SK-MEL-5 (cell line): ENCODE results near the gene PLXND1. TPM values are rescaled to one million over a fixed set of nuclear protein-coding genes. Genes with fewer than 3 reads are reported as not detected.

Experiments used
- DNase-seq: peaks from one replicate; pipeline ENCODE4 v3.0.0-alpha.2; 2016; ENCODE audit warnings: low read depth, low spot score
- in situ Hi-C: cut with HindIII; loops from 2 replicates; pipeline ENCODE4 v1.10.0; 2016; ENCODE audit warnings: low sequenced_read_pairs, high pct_unique_total_duplicates, low pct_unique_long_range_greater_than_20kb
- total RNA-seq: library from RNA; depleted of rRNA; stranded (reverse); fragments of >200 nt; shearing (Covaris generic); gene quantifications from 2 replicates; pipeline ENCODE4 v1.2.3, GENCODE V29; 2014

PLXND1 gene
- total RNA-seq, 1 experiment from 2014 or later, result 17.6 TPM

DNA sequence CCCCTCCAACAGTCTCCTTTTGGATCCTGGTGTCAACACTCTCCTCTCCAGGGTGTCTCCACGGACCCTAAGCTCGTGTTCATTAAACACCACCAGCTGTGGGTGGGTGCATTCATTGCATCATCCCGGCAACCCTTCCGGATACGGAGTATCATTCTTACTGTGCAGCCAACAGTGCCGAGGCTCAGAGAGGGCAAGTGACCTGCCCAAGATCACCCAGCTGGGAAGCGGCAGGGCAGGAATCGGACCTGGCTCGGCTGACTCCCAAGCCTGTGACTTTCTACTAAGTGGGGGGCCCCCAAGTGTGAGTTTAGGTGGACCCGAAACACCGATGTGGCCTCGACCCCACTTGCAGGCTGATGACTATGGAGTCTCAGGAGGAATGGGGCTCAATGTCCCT lies 43.1 kb downstream of the PLXND1 start:
- in situ Hi-C loops, result no loop called here
- DNase-seq, result no peak

DNA sequence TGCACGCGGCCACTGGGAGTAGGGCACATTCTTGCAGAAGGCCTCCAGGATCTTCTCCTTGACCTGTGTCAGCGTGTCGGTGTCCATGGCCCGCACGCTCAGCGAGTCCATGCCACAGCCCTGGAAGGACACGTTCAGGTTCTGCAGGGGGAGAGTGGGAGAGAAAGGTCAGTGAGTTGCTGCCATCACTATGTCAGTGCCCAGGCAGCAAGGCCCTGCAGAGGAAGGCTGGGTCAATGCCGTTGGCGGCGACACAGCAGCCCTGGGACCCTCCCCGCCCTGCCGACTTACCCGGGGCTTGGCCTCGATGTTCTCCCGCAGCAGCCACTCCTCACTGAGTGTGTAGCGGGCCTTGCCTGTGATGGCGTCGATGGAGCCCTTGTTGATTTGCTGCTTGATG lies 43.7 kb downstream of the PLXND1 start:
- in situ Hi-C loops, result no loop called here
- DNase-seq, result no peak

DNA sequence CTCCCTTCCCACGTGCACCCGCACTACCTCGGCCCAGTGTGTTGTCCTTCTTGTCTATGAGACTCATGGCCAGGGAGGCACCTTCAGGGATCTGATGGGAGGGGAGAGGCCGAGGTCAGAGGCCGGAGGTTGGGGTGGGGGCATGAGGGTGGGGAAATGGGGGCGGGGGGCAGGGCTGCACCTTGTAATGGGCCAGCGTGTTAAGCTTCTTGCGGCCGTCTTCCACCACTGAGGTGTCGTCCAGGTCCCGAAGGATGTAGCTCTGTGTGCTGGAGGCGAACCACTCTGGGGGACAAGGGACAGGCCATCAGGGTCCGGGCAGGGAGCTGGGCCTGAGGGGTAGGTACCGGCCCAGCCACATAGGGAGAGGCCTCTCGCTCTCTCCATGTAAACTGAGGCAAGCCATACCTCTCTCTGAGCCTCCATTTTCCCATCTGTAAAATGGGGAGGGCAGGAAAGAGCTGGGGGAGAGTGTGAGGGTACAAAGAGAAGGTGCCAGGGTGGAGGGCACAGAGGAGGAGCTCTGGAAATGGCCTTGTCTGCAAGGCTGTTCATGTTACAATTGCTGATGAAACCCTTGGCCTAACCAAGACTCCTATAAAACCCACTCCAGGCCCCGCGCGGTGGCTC lies 44.7 kb downstream of the PLXND1 start:
- in situ Hi-C loops, result no loop called here
- no peak for DNase-seq

DNA sequence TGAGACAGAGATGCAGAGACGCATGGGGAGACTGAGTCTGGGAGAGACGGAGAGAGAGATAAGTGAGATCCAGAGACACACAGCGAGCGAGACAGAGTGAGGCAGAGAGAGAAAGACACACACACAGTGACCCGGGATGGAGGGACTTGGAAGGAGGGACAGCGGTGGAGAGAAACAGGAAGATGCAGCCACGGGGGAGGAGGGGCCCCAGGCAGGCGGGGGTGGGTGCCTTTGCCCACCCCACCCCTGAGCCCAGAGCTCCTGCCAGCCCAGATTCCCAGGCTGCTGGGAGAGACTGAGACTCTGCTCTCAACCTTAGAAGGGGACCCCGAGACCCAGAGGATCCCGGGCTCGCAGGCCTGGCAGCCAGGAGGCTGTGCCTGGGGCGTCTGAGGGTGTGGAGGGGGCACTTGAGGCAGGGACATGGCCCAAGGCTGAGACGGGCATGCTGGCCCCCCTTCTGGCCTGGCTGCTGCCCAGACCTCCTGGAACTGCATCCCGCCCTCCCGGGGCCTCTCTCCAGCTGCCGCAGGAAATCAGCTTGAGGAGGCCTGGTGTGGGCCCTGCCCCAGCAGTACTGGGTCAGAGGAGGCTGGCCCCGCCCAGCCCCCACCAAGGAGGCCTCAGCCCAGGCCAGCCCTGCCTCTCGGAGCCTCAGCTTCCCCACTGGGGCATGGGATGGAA lies 45.4 kb downstream of the PLXND1 start:
- in situ Hi-C loops, result no loop called here
- no peak for DNase-seq

DNA sequence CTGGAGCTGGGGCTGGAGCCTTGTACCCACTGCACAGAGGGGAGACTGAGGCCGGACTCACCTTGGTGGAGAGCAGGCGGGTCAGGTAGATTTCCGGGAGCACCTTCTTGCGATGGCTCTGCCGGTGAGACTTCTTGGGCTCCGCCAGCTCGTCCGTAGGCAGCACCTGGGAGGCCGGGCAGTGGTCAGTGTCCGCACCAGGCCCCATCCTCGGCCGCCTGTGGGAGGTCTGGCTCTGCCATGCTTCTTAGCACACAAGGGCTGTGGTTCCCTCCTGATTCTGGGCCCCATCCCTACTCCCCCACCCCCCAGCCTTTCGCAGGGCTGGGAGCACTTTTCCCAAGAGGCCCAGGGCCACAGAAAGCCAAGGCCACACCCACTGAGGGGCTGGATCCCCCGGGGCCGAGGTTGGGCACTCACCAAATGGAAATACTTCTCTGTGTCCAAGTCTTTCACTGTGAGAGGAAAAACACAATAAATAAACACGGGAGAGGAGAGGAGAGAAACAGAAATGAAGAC lies 46.1 kb downstream of the PLXND1 start:
- in situ Hi-C loops, result no loop called here
- no peak for DNase-seq

DNA sequence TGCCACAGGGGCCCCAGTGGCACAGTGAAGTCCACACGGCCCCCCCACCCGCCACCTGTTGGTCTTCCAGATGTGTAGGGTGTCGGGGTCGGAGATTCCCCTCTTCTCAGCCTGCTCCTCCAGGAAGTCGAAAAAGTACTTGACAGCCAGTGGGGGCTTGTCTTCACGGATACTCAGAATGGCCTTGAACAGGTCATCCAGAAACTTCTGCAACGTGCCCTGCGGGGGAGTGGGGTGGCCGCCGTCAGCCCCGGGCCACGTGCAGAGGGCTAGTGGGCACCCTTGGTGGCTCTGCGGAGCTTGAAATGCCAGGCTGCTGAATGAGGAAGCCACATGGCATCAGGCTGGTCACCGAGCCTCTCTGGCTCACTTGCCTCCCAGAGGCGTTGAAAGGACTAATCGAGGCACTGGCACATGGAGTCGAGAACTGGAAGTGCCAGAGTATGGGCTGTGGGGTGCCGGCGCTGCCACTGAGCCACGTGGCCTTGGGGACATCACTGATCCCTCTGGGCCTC lies 46.9 kb downstream of the PLXND1 start:
- in situ Hi-C loops, result no loop called here
- no peak for DNase-seq

DNA sequence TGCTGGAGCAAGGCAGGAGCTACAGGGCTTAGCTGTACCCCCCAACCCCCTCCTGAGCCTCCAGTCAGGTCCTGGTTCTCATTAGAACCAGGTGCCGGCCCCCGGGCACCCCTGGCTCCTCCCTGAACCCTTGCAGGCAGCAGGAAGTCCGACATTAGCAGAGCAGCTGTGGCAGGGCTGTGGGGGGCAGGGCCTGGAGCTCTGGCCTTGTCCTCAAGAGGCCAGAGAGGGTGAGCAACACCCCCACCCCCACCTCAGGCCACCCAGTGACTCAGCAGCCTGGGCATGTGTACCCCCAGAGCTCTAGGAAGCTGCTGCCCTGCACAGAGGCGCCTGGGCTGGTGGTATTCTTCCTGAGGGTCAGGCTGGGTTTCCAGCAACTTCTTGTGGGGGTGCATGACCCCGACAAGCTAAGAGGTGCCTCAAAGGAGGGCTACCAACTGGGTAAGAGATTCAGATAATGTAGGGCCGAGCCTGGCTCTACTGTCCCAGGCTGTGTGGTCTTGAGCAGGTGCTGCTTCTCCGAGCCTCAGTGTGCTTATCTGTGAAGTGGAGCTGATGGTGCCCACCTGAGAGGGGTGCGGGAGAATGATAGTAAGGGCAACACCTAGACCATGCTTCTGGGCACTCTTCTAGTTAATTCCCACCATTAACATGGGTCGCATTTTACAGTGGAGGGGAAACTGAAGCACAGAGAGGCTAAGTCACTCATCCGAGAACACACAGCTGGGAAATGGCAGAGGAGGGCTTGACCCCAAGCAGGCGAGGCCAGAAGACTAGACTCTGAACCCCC lies 47.5 kb downstream of the PLXND1 start:
- DNase-seq, result no peak
- in situ Hi-C loops, result no loop called here

DNA sequence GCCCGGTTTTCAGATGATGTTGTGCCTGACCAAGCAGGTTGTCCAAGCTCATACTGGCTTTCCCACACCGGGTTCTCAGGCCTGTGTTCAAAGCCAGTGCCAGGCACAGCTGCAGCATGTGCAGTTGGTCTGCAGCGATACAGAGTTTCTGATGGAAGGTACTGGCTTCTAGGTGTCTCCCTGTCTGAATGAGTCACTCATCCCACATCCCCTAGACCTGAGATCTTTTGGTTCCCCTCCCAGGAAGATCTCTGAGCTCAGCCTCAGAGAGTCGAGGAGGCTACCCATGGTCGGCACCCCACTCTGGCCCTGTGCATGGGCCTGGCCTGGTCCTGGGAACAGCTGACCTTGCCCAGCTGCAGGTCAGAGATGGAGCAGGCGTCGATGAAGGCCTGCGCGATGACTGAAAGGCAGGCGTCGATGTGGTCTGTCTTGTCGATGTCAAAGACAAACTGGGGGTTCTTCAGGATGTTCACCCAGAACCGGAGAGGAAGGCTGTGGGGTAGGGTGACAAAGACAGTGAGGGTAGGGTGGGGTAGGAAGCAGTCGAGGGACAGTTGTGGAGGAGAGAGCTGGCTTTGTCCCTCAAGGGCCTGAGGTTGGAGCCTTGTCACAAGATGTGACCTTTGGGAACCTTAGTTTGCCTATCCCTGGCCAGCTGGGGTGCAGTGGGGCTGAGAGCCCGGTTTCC lies 48.2 kb downstream of the PLXND1 start:
- in situ Hi-C loops, result no loop called here
- no peak for DNase-seq

DNA sequence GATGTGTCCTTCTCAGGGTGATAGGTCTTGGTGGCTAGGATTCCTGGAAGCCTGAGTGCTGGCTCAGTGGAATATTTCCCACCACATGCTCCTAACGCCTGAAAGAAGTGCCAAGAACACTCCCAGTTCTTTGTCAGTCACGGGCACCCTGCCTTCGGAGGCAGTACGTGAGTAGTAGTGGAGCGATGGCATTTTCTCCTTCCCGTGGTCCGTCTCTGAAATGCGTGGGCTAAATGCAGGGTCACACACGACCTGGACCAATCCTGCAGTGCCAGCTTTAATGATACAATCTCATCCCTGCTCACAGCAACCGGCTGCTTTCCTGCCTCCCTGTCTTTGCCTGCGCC lies 49.0 kb downstream of the PLXND1 start:
- in situ Hi-C loops, result no loop called here
- no peak for DNase-seq

DNA sequence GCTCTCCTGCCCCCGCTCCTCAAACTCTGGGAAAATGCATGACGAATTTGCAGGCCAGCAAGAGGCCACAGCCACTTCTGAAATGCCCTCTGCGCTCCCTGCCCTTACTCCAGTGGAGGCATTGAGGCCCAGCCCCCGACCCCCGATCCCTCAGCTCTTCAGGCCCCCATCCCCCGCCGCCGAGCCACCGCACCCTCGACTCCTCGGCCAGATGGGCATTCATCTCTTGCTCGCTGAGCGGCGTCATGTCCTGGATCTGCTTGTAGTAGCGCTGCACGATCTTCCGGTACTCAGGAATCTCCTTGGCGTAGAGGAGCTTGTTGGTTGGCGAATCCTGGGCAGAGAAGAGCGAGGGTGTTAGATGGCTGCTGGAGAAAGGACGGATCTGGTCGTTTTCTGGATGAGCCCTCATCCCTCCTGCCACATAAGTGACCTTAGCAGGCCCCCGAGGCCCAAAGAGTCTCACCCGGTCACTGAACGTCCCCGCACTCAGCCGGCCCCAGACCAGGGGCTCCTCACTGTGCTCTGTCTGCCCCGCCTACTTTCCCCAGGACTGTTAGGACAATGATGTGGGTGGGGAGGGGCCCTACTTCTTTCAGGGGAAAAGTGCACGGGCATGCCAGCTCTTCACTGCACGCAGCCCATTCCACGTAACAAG lies 49.5 kb downstream of the PLXND1 start:
- in situ Hi-C loops, result no loop called here
- DNase-seq, result no peak

DNA sequence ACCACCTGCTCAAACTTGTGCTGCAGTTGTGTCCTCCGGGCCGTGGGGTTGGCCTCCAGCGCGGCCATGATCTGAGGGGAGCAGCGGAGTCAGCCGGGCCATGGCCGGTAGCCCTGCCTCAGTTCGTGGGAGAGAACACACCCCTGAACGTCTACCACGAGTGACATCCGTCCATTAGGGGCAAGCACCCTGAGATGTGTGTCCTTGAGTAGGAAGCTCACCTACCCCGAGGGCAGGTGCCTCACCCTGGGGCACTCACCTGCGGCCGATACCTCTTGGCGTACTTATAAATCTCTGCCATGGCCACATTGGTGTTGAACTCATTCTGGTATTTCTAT lies 50.1 kb downstream of the PLXND1 start:
- in situ Hi-C loops, result no loop called here
- DNase-seq, result no peak

DNA sequence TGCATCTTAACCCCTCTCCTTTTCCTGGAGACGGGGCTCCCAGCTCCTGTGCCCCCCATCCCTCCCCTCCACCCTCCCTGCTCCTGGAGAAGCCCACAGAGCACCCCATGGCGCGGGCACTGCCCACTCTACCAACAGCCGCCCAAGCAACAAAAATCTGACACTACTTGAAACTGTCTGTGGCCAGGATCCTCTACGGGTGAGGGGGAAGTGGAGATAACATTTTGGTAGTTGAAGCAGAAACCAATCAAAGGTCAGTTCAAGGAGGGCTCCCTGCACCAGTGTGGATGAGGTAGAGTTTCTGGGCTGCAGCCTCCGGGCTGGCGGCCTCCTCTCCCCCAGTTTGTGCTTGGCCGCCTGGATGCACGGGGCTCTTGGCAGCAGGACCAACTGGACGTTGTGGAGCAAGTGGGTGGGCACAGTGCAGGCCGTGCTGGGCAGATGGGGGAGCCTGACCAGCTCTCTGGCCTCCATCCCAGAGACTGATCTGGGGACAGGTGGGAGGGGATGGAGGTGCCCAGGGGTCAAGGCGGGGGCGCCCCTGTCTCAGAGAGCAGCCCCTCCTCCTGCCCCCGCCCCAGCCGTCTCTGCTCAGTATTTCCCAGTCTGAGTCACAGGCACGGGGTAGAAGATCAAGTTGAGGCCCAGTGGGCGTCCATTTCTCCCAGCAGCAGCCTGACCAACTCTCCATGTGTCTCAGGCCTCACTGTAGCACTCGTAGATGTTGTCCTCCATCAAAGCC lies 50.7 kb downstream of the PLXND1 start:
- in situ Hi-C loops, result no loop called here
- DNase-seq, result no peak

DNA sequence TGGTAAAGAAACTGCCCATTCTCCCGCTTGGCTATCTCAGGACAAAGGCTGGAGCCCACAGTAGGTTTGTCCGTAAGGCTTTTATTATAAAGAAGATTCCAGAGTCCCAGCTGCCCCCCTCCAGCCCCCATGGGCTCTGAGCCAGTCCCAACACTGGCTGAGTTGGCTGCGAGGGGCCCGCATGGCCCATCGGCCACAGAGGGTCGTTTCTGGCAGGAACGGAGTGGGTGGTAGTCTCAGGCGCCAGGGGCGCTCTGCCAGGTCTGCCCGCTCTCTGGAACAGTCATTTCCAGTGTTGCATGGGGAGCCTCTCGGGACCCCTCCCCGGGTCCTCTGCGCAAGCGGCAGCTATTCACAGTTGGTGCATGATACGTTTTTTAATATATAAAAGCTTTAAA lies 51.3 kb downstream of the PLXND1 start:
- in situ Hi-C loops, result no loop called here
- DNase-seq, result no peak

DNA sequence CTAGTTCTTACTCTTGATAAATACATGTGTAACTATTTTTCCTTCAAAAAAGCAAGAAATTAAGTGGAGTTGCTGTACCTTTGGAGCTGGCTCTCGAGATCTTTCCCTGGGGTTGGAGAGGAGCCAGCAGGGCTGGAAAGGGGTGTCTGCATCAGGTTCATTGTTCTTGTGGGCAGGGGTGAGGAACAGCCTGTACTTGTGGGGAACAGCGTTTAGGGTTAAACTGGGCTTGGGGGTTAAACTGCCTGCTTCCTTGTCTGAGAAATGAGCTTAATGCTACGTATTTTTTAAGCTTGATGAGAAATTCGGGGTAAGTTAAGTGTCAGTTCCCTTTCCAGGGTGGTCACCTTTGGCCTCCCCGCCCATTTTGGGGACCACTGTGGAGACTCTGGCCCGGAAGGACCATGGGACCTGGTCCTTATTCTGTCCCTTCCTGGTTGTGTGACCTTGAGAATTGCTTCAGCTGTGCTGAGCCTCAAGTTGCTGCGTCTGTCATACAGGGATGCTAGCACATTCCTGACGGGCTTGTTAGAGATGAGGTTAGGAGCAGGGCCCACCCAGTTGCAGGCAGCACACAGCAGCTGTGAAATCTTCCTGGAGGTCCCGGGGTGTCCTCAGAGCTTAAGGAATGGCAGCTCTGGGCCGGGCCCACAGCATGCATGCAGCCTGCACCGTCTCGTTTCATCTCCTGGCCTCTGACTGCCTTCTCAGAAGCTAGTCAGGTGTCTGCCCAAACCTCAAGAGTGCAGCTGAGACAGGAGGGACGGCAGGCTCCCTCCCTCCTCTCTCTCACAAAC lies 51.9 kb downstream of the PLXND1 start:
- in situ Hi-C loops, result no loop called here
- DNase-seq, result no peak

DNA sequence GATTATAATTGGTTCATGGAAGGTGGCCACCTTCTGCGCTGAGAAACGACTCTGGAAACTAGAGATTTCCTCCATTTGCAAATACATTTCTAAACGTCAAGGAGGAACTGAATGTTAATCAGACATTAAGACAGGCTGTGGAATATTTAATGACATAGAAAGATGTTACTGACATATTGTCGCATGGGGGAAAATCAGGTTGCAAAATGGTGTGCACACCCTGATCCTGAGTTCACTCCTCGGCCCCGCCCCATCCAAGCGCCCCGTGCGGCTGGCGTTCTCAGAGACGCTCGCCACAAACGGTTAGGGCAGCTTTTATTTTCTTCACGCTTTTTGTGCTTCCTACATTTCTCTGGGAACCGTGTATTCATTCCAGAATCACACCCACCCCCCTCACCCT lies 52.8 kb downstream of the PLXND1 start:
- DNase-seq, result no peak
- in situ Hi-C loops, result no loop called here

DNA sequence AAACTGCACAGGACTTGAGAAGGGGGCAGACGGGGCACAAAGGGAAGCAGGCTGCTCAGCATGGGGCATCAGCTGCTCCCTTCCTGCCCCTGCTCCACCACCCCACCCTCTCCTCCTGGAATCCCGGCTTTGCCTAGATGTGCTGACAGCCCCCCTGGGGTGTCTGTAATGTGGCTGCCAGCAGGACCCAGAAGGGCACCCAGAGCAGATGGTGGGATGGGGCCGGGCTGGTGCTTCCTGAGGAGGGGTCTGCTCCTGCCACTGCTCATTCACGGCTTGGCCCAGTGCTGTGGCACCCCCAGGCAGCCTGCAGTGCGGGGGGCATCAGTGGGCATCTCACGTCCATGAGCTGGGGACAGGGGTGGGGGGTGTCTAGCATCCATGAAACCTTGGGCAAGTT lies 53.3 kb downstream of the PLXND1 start:
- no peak for DNase-seq
- in situ Hi-C loops, result no loop called here
